ENCODE results near the gene HSP90AB1.

The HSP90AB1 gene

GRCh38 chr6:44221961-44222335 is 25.0 kb upstream of the HSP90AB1 start:
- in situ Hi-C loops (cut with HindIII; ENCODE audit: low sequenced_read_pairs): no loop called here
- H3K4me3 ChIP-seq (ENCODE audit: low read depth, low read length): no peak overlapping the region
- no peak for DNase-seq (ENCODE audit: low read depth)
- no peak for TF ChIP-seq CTCF (IDR thresholded peaks at IDR 0.05; ENCODE audit: low read depth, low read length, missing control alignments)

GRCh38 chr6:44222486-44223318 is 24.2 kb upstream of the HSP90AB1 start:
- in situ Hi-C loops (cut with HindIII; ENCODE audit: low sequenced_read_pairs): no loop called here
- peak overlapping the region; percentile 49 for H3K4me3 ChIP-seq (ENCODE audit: low read depth, low read length)
- no peak for DNase-seq (ENCODE audit: low read depth)
- TF ChIP-seq CTCF (IDR thresholded peaks at IDR 0.05; ENCODE audit: low read depth, low read length, missing control alignments): no peak

- TF ChIP-seq CTCF (IDR thresholded peaks at IDR 0.05; ENCODE audit: low read depth, low read length, missing control alignments): no peak
- DNase-seq (ENCODE audit: low read depth): no peak
- in situ Hi-C loops (cut with HindIII; ENCODE audit: low sequenced_read_pairs): no loop called here
- H3K4me3 ChIP-seq (ENCODE audit: low read depth, low read length): peak within 1 kb of the TSS; percentile 49
These were observed 23.4 kb upstream of the HSP90AB1 start, which contains the start of gene SLC29A1 for GRCh38 chr6:44223319-44224028. SLC29A1 (plus strand) TSS chr6:44223595; CDS start chr6:44227314, 3,719 bp downstream.

DNA sequence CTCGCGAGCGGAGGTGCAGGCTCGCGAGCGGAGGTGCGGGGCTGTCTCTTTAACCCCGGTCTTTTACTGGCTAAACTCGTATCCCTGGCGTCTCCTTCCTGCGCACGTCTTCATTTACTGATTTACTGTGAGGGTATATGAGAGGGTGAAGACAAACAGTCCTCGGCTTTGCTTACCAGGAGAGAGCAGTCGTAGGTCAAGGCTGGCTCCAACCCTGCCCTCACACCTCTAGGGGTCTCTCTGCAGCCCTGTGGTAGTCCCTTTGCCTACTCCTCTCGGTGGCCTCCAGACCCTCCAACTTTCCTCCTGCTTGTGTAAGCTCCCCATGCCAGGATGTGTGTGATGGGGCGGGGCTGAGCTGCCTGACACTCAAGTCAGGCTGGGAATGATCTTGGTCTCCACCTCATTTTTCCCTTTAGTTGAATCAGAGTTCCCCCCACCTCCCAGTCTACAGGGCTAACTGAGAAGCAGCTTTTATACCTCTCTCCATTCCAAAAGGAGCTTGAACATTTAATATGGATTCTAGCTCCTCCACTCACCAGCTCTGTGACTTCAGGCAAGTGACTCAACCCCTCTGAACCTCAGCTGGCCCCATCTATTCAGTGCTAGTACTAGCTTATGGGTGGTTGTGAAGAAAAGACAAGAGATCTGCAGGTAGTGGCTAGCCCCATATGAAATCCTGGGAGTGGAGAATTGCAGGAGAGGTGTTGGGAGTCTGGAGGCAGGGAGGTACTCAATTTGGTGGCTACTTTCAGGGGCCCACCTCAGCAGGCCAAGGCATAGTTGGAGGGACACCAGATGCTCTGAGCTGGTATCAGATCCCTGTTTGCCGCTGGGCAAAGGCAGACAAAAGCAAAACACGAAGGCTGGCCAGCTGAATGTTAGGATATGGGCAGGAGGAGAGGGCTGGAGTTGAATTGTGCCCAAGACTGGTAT is 22.6 kb upstream of the HSP90AB1 start:
- DNase-seq (ENCODE audit: low read depth): no peak
- no peak for TF ChIP-seq CTCF (IDR thresholded peaks at IDR 0.05; ENCODE audit: low read depth, low read length, missing control alignments)
- peak overlapping the region; percentile 49 for H3K4me3 ChIP-seq (ENCODE audit: low read depth, low read length)
- in situ Hi-C loops (cut with HindIII; ENCODE audit: low sequenced_read_pairs): no loop called here

GRCh38 chr6:44224965-44225305 is 22.0 kb upstream of the HSP90AB1 start:
- TF ChIP-seq CTCF (IDR thresholded peaks at IDR 0.05; ENCODE audit: low read depth, low read length, missing control alignments): no peak
- in situ Hi-C loops (cut with HindIII; ENCODE audit: low sequenced_read_pairs): no loop called here
- no peak overlapping the region for H3K4me3 ChIP-seq (ENCODE audit: low read depth, low read length)
- no peak for DNase-seq (ENCODE audit: low read depth)

All from astrocyte of the cerebellum (primary cell).